Progenitor cell of endocrine pancreas (in vitro differentiated cells): ENCODE data around the gene C17orf67. TPM values are rescaled to one million over a fixed set of nuclear protein-coding genes. Genes with fewer than 3 reads are reported as not detected.
"Not testable (repeated sequence)": the region's sequence is repeated elsewhere in the genome, so short reads cannot be mapped to it uniquely, and the experiment has no call there.

Experiments used
- DNase-seq: peaks from one replicate; pipeline ENCODE4 v3.0.0; 2021; ENCODE audit warnings: low spot score; ENCODE audit not compliant: unreplicated experiment
- H3K27ac Mint-ChIP-seq: 2 replicates; pipeline ENCODE4 v1.8.0; 2021; ENCODE audit warnings: mild to moderate bottlenecking, moderate library complexity, mixed read lengths
- H3K27me3 Mint-ChIP-seq: 2 replicates; pipeline ENCODE4 v1.8.0; 2021; ENCODE audit warnings: mixed read lengths
- H3K36me3 Mint-ChIP-seq: 2 replicates; pipeline ENCODE4 v1.8.0; 2022; ENCODE audit warnings: mixed read lengths; ENCODE audit not compliant: insufficient read depth
- H3K4me1 Mint-ChIP-seq: 2 replicates; pipeline ENCODE4 v1.8.0; 2021; ENCODE audit warnings: low read depth, mixed read lengths
- H3K4me3 Mint-ChIP-seq: 2 replicates; pipeline ENCODE4 v1.8.0; 2021; ENCODE audit warnings: low read depth, mild to moderate bottlenecking, moderate library complexity, mixed read lengths
- H3K9me3 Mint-ChIP-seq: 2 replicates; pipeline ENCODE4 v1.8.0; 2021; ENCODE audit warnings: low read depth, mixed read lengths
- total RNA-seq: library from RNA; stranded (reverse); gene quantifications from 2 replicates; pipeline ENCODE4 v1.2.1, GENCODE V29; 2021
- TF ChIP-seq, protein P1 (sequence below): fragments of 200-600 bp; sonication (generic); IDR thresholded peaks from one replicate; pipeline ENCODE4 v1.5.0; 2021; ENCODE audit warnings: antibody characterized with exemption, mild to moderate bottlenecking; ENCODE audit not compliant: unreplicated experiment

C17orf67 gene
- total RNA-seq, 1 donor from 2014 or later, result 0.65 TPM

DNA sequence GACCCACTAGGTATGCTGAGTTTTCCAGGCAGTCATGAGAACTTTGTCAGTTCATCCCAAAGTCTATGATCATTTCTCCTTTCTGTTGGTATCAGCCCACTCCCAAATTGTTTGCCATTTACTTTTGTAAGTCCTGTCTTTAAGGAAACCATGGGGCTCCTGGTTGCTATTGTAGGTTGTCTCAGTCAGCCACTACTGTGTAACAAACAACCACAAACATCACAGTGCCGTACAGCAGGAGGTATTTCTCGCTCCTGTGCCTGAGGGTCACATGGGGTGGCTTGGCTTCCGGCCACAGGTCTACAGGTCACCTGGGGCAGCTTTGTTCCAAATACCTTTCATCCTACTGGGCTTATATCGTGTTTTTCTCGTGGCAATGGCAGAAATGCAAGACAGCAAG lies 71.6 kb downstream of the C17orf67 start:
- Mint-ChIP-seq H3K27ac (no peak overlapping the region), H3K4me3 (no peak overlapping the region), H3K4me1 (no peaks in the 10 kb centered on the region), H3K9me3 (no peaks in the 10 kb centered on the region), H3K36me3 (no peaks in the 10 kb centered on the region), H3K27me3 (peaks cover 18% of the 10 kb centered on the region)
- DNase-seq, result no peak
- TF ChIP-seq, protein P1, sequence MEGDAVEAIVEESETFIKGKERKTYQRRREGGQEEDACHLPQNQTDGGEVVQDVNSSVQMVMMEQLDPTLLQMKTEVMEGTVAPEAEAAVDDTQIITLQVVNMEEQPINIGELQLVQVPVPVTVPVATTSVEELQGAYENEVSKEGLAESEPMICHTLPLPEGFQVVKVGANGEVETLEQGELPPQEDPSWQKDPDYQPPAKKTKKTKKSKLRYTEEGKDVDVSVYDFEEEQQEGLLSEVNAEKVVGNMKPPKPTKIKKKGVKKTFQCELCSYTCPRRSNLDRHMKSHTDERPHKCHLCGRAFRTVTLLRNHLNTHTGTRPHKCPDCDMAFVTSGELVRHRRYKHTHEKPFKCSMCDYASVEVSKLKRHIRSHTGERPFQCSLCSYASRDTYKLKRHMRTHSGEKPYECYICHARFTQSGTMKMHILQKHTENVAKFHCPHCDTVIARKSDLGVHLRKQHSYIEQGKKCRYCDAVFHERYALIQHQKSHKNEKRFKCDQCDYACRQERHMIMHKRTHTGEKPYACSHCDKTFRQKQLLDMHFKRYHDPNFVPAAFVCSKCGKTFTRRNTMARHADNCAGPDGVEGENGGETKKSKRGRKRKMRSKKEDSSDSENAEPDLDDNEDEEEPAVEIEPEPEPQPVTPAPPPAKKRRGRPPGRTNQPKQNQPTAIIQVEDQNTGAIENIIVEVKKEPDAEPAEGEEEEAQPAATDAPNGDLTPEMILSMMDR, result no peak

DNA sequence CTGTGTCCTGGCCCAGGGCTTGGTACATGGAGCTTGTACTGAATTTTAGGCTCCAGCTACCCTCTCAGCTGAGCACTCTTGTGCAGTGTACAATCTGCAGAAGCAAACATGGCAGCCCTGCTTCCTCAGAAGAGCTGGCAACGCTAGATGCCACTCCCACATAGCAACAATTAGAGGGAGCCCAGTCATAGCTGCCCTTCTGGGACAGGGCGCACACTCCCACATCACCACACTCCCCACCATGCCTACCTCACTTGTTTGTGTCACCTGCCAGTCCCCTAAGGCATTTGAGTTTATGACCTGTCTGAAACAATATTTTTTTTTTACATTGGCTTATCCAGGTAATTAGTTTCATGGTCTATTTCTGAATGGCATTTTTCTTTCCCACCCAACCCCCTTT lies 72.3 kb downstream of the C17orf67 start:
- Mint-ChIP-seq H3K27ac (no peak overlapping the region), H3K36me3 (no peaks in the 10 kb centered on the region), H3K4me3 (no peak overlapping the region), H3K27me3 (peaks cover 18% of the 10 kb centered on the region), H3K4me1 (no peaks in the 10 kb centered on the region), H3K9me3 (no peaks in the 10 kb centered on the region)
- TF ChIP-seq, protein P1, result no peak
- DNase-seq, result no peak

DNA sequence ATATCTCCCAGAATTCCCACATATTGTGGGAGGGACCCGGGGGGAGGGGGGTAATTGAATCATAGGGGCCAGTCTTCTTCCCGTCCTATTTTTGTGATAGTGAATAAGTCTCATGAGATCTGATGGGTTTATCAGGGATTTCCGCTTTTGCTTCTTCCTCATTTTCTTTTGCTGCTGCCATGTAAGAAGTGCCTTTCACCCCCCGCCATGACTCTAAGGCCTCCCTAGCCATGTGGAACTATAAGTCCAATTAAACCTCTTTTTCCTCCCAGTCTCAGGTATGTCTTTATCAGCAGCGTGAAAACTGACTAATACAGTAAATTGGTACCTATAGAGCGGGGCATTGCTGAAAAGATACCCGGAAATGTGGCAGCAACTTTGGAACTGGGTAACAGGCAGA lies 76.1 kb downstream of the C17orf67 start:
- not testable (repeated sequence) for H3K9me3 Mint-ChIP-seq, H3K27ac Mint-ChIP-seq, H3K4me3 Mint-ChIP-seq

DNA sequence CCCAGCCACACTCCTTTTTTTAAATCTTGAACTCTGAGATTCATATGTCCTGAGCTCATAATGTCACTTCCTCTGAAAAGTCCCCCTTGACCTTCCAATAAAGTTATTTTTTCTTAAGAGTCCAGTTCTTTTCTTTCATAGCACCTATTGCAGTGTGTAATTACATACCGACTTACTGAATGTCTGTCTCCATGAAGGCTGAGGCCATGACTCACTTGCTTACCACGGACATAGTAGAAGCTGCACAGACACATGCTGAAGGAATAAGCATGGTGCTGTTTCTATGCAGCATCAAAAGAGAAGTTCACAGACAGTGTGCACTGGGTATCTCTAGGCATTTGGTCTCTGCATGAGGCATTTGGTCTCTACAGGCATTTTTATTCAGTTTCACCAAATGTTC lies 77.2 kb downstream of the C17orf67 start:
- TF ChIP-seq, protein P1, result no peak
- Mint-ChIP-seq H3K4me1 (peaks cover 3% of the 10 kb centered on the region), H3K36me3 (no peaks in the 10 kb centered on the region), H3K4me3 (no peak overlapping the region), H3K27me3 (peaks cover 5% of the 10 kb centered on the region), H3K27ac (no peak overlapping the region), H3K9me3 (no peaks in the 10 kb centered on the region)
- DNase-seq, result no peak

More for the DNA sequence above, 76.1 kb downstream of the C17orf67 start:
- H3K27me3 Mint-ChIP-seq, H3K4me1 Mint-ChIP-seq, DNase-seq, H3K36me3 Mint-ChIP-seq: not testable (repeated sequence)

DNA sequence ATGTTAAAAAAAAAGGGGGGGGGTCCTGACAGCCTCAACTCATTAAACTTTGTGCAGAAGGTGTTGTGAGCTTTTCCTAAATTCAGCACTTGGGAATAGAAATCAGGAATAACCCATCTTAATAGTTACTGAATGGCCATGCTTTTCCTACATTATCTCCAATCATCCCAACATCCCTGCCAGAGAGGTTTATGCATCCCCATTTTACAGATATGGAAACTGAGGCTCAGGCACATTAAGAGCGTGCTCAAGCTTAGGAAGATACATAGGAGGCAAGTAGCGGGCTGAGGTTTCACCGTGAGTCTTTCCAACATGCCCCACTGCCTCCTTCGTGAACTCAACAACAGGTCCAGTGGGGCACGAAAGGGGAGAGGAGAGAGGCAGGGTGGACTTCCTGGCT lies 78.4 kb downstream of the C17orf67 start:
- Mint-ChIP-seq H3K27ac (no peak overlapping the region), H3K27me3 (peaks cover 5% of the 10 kb centered on the region), H3K9me3 (no peaks in the 10 kb centered on the region), H3K4me3 (no peak overlapping the region), H3K36me3 (no peaks in the 10 kb centered on the region), H3K4me1 (peaks cover 3% of the 10 kb centered on the region)
- no peak for DNase-seq
- TF ChIP-seq, protein P1, result no peak

- no peaks in the 10 kb centered on the region for H3K36me3 Mint-ChIP-seq
- H3K4me3 Mint-ChIP-seq, result no peak overlapping the region
- peak overlapping the region; percentile 14 for H3K27ac Mint-ChIP-seq
- DNase-seq, result no peak
- H3K9me3 Mint-ChIP-seq, result no peaks in the 10 kb centered on the region
- TF ChIP-seq, protein P1, result no peak
- H3K27me3 Mint-ChIP-seq, result peaks cover 5% of the 10 kb centered on the region
- peaks cover 3% of the 10 kb centered on the region for H3K4me1 Mint-ChIP-seq
These were observed 79.1 kb downstream of the C17orf67 start for GRCh38 chr17:56754523-56755208.
